ENCODE results near the gene GPR50. TPM values are rescaled to one million over a fixed set of nuclear protein-coding genes. Genes with fewer than 3 reads are reported as not detected.

GPR50 gene
- not detected in 2 replicates for total RNA-seq (2014; rRNA removed; shearing (Covaris generic))

- Histone ChIP-seq H3K9me3 (replicated peaks) (no peaks in the 10 kb centered on the region), H3K27ac (no peak within 1 kb of the TSS), H3K27me3 (no peaks in the 10 kb centered on the region), H3K4me1 (no peaks in the 10 kb centered on the region), H3K4me3 (no peak within 1 kb of the TSS), H3K36me3 (no peaks in the 10 kb centered on the region)
- DNase-seq, result no peak
These were observed at the start of gene GPR50 for GRCh38 chrX:151176231-151176750. TSS of gene GPR50 (plus strand) at chrX:151176584. CDS start at chrX:151176722, 138 bp downstream.

GRCh38 chrX:151132531-151132930 is 43.9 kb upstream of the GPR50 start:
- Histone ChIP-seq H3K27ac (no peak overlapping the region), H3K36me3 (no peaks in the 10 kb centered on the region), H3K4me1 (no peaks in the 10 kb centered on the region), H3K9me3 (replicated peaks) (no peaks in the 10 kb centered on the region), H3K27me3 (no peaks in the 10 kb centered on the region), H3K4me3 (no peak overlapping the region)
- no peak for DNase-seq

- Histone ChIP-seq H3K4me3 (no peak overlapping the region), H3K36me3 (no peaks in the 10 kb centered on the region), H3K27ac (no peak overlapping the region), H3K4me1 (no peaks in the 10 kb centered on the region), H3K9me3 (replicated peaks) (no peaks in the 10 kb centered on the region), H3K27me3 (no peaks in the 10 kb centered on the region)
- peak; percentile 6 to 62 for DNase-seq
These were observed 24.6 kb upstream of the GPR50 start for GRCh38 chrX:151151665-151152267.

GRCh38 chrX:151153086-151153485 is 23.3 kb upstream of the GPR50 start:
- no peaks in the 10 kb centered on the region for H3K9me3 ChIP-seq (replicated peaks)
- DNase-seq, result peak in 1 of 2 experiments; percentile 32
- H3K4me3 ChIP-seq, result no peak overlapping the region
- no peak overlapping the region for H3K27ac ChIP-seq
- no peaks in the 10 kb centered on the region for H3K4me1 ChIP-seq
- H3K36me3 ChIP-seq, result no peaks in the 10 kb centered on the region
- no peaks in the 10 kb centered on the region for H3K27me3 ChIP-seq

- Histone ChIP-seq H3K36me3 (no peaks in the 10 kb centered on the region), H3K4me3 (no peak overlapping the region), H3K9me3 (replicated peaks) (no peaks in the 10 kb centered on the region), H3K27me3 (no peaks in the 10 kb centered on the region), H3K4me1 (no peaks in the 10 kb centered on the region), H3K27ac (no peak overlapping the region)
- no peak for DNase-seq
These were observed 22.7 kb upstream of the GPR50 start for GRCh38 chrX:151153667-151154066.

GRCh38 chrX:151155234-151155633 is 21.1 kb upstream of the GPR50 start:
- H3K9me3 ChIP-seq (replicated peaks), result no peaks in the 10 kb centered on the region
- H3K4me1 ChIP-seq, result no peaks in the 10 kb centered on the region
- no peaks in the 10 kb centered on the region for H3K27me3 ChIP-seq
- no peak overlapping the region for H3K27ac ChIP-seq
- no peaks in the 10 kb centered on the region for H3K36me3 ChIP-seq
- no peak overlapping the region for H3K4me3 ChIP-seq
- no peak for DNase-seq

GRCh38 chrX:151161690-151162089 is 14.7 kb upstream of the GPR50 start:
- Histone ChIP-seq H3K4me3 (no peak overlapping the region), H3K9me3 (replicated peaks) (no peaks in the 10 kb centered on the region), H3K27ac (no peak overlapping the region), H3K4me1 (no peaks in the 10 kb centered on the region), H3K36me3 (no peaks in the 10 kb centered on the region), H3K27me3 (no peaks in the 10 kb centered on the region)
- no peak for DNase-seq

- no peak overlapping the region for H3K27ac ChIP-seq
- no peak for DNase-seq
- H3K27me3 ChIP-seq, result no peaks in the 10 kb centered on the region
- no peaks in the 10 kb centered on the region for H3K4me1 ChIP-seq
- H3K9me3 ChIP-seq (replicated peaks), result no peaks in the 10 kb centered on the region
- H3K4me3 ChIP-seq, result no peak overlapping the region
- H3K36me3 ChIP-seq, result no peaks in the 10 kb centered on the region
These were observed 8.5 kb upstream of the GPR50 start for GRCh38 chrX:151167791-151168345.

- no peaks in the 10 kb centered on the region for H3K36me3 ChIP-seq
- no peaks in the 10 kb centered on the region for H3K27me3 ChIP-seq
- no peaks in the 10 kb centered on the region for H3K9me3 ChIP-seq (replicated peaks)
- H3K4me1 ChIP-seq, result no peaks in the 10 kb centered on the region
- no peak overlapping the region for H3K4me3 ChIP-seq
- no peak for DNase-seq
- no peak overlapping the region for H3K27ac ChIP-seq
These were observed 6.6 kb upstream of the GPR50 start for GRCh38 chrX:151169783-151170182.

- H3K9me3 ChIP-seq (replicated peaks), result no peaks in the 10 kb centered on the region
- H3K4me1 ChIP-seq, result no peaks in the 10 kb centered on the region
- no peak overlapping the region for H3K27ac ChIP-seq
- no peaks in the 10 kb centered on the region for H3K27me3 ChIP-seq
- no peaks in the 10 kb centered on the region for H3K36me3 ChIP-seq
- no peak overlapping the region for H3K4me3 ChIP-seq
- no peak for DNase-seq
These were observed 1.7 kb upstream of the GPR50 start for GRCh38 chrX:151174581-151175282.

GRCh38 chrX:151175283-151176062 is 911 bp upstream of the GPR50 start:
- DNase-seq, result no peak
- no peaks in the 10 kb centered on the region for H3K36me3 ChIP-seq
- no peak overlapping the region for H3K4me3 ChIP-seq
- no peaks in the 10 kb centered on the region for H3K4me1 ChIP-seq
- no peaks in the 10 kb centered on the region for H3K27me3 ChIP-seq
- no peak overlapping the region for H3K27ac ChIP-seq
- H3K9me3 ChIP-seq (replicated peaks), result no peaks in the 10 kb centered on the region

GRCh38 chrX:151177141-151178027 is 1.0 kb downstream of the GPR50 start:
- Histone ChIP-seq H3K27ac (no peak overlapping the region), H3K9me3 (replicated peaks) (no peaks in the 10 kb centered on the region), H3K4me3 (no peak overlapping the region), H3K4me1 (no peaks in the 10 kb centered on the region), H3K36me3 (no peaks in the 10 kb centered on the region), H3K27me3 (no peaks in the 10 kb centered on the region)
- DNase-seq, result no peak

- no peaks in the 10 kb centered on the region for H3K9me3 ChIP-seq (replicated peaks)
- H3K4me3 ChIP-seq, result no peak overlapping the region
- no peak for DNase-seq
- H3K4me1 ChIP-seq, result no peaks in the 10 kb centered on the region
- H3K27me3 ChIP-seq, result no peaks in the 10 kb centered on the region
- no peaks in the 10 kb centered on the region for H3K36me3 ChIP-seq
- H3K27ac ChIP-seq, result no peak overlapping the region
These were observed 2.4 kb downstream of the GPR50 start for GRCh38 chrX:151178746-151179145.

GRCh38 chrX:151180400-151180799 is 4.0 kb downstream of the GPR50 start:
- H3K27ac ChIP-seq, result no peak overlapping the region
- no peaks in the 10 kb centered on the region for H3K4me1 ChIP-seq
- H3K27me3 ChIP-seq, result no peaks in the 10 kb centered on the region
- DNase-seq, result no peak
- H3K4me3 ChIP-seq, result no peak overlapping the region
- no peaks in the 10 kb centered on the region for H3K9me3 ChIP-seq (replicated peaks)
- no peaks in the 10 kb centered on the region for H3K36me3 ChIP-seq

Data from SJCRH30 (cell line).